Measurements from ENCODE around the gene S100Z. TPM values are rescaled to one million over a fixed set of nuclear protein-coding genes. Genes with fewer than 3 reads are reported as not detected.

The S100Z gene
- total RNA-seq, result not detected in 2 replicates

DNA sequence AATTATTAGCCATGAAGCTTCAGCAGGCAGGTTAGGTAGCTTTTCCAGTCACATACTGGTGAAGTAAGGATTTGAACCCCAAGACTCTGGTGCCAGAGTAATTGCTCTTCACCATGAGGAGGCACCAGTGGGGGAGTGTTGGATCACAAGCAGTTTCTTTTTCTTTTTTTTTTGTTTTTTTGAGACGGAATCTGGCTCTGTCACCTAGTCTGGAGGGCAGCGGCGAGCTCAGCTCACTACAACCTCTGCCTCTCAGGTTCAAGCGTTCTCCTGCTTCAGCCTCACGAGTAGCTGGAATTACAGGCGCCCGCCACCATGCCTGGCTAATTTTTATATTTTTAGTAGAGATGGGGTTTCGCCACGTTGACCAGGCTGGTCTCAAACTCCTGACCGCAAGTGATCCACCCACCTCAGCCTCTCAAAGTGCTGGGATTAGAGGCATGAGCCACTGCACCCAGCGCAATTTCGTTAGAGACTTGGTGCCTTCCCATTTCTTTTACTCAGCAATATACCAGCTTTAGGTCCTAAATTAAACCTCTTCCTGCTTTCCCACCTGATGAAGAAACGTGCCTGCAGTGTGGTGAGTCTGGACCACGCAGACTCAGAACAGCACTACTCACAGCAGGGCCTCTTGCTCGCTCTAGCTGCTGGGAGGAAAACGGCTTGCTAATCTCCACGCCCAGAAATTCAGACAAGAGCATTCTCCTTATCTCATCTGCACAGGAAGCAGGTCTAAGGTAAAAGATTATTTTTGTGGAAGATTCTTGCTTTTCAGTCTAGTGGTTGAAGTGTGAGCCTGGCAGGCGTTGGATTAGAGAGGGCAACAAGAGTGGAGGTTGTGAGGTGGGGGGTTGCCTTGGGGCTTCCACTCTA is at the start of gene S100Z:
Gene S100Z (plus strand): TSS at position 596 of the 873 bp plus-strand sequence. CDS start 25,346 bp downstream, outside the sequence.

DNA sequence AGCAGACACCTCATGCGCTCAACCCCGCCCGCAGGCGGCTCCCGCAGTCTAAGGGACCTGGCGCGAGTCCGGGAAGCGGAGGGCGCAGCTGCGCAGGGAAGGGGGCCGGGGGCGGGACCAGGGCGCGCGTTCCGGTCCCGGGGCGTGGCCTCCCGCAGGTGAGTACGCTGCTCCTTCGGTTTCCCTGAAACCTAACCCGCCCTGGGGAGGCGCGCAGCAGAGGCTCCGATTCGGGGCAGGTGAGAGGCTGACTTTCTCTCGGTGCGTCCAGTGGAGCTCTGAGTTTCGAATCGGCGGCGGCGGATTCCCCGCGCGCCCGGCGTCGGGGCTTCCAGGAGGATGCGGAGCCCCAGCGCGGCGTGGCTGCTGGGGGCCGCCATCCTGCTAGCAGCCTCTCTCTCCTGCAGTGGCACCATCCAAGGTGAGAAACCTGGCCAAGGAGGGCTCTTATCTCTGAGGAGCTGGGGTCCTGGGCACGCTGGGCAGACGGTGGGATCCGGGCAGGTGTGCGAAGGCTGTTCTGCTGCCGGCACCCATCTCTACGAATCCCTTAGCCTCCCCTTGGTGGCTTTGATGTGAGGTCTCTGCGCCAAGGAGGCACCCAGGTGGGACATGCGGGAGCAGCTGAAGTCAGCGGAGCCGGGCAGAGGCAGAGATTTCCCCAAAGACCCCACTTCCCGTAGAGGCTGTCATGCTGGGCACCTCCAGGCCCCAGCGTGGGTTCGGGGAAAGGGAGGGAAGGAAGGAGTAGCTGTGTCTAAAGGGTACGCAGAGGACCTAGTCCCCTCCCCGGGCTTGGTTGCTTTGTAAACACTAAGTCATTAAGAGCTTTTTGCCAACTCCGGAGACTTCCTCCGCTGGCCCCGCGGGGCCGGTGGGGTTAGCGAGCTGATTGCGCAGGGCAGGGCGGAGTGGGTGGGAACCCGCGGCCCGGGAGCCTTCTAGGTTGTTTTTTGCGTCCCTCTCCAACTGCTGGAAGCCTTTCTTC is 30.7 kb upstream of the S100Z start, which contains the start of gene F2RL1:
Gene F2RL1 (plus strand): TSS at position 187 of the 988 bp plus-strand sequence. CDS start 153 bp downstream, at position 340.

DNA sequence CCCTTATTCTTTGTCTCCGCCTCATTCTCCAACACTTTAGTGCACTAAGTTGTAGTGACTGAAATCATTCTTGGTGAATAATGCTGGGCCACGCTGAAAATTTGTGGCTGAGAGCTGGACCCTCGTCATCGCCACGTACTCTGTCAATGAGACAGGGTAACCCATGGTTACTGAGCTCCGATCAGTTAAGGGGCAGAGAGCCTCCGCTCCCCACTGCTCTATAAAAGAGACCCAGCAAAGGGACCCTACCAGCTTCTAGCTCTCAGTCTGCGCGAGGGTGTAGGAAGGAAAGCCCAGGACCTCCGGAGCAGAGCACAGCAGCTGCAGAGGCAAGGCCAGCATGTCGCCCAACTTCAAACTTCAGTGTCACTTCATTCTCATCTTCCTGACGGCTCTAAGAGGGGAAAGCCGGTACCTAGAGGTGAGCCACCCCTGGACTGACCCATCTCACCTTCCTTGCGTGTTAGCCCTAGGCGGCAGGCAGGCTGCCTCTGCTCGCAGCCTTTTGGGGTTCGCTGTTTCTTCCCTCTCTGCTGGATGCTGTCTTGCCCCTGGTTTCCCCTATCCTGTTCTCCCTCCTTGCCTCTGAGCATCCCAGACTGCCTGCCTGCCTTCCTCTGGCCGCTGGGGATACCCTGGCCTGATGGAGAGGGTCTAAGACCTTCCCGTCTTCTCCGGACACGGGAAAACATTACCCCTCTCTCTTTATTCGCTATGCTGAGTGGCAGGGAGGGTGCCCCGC is 103.2 kb downstream of the S100Z start, which contains the start of gene CRHBP:
Gene CRHBP (plus strand): TSS at position 251 of the 742 bp plus-strand sequence. CDS start 90 bp downstream, at position 341.

Small RNA genes within 50 kb of the gene (small RNA-seq; reads per million reads assigned to genes)
- gene RN7SL208P (not detected), gene RNU6ATAC36P (not detected)

Other genes with a start within 250 kb of the S100Z start
- gene F2RL2, start 226.6 kb upstream of the S100Z start, total RNA-seq, result 0.76 and 1.3 TPM in 2 replicates
- gene F2R, start 133.9 kb upstream of the S100Z start, total RNA-seq, result 331 and 335 TPM in 2 replicates
- gene F2RL1, start 31.0 kb upstream of the S100Z start, total RNA-seq, result 126 and 135 TPM in 2 replicates
- gene CRHBP, start 103.0 kb downstream of the S100Z start, total RNA-seq, result 0.29 TPM in 1 of 2 replicates, not detected in the other
- gene AGGF1, start 180.4 kb downstream of the S100Z start, total RNA-seq, result 19.6 and 20.5 TPM in 2 replicates
- gene ZBED3, start 237.3 kb downstream of the S100Z start, total RNA-seq, result 3.2 and 7.8 TPM in 2 replicates

Data from vein endothelial cell (primary cell).